A204.1 (cell line): Measurements from ENCODE around the gene MRAP2.

Source experiments
- FAIRE-seq: peaks from 2 replicates; lab custom pipeline; 2012; peaks lifted over from hg19 to GRCh38; lab: Jason Lieb, UNC

Gene MRAP2, protein sequence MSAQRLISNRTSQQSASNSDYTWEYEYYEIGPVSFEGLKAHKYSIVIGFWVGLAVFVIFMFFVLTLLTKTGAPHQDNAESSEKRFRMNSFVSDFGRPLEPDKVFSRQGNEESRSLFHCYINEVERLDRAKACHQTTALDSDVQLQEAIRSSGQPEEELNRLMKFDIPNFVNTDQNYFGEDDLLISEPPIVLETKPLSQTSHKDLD

GRCh38 chr6:84033523-84034451, at the start of gene MRAP2:
Gene MRAP2, plus strand, starts transcription at chr6:84033772. Its CDS starts 21,547 bp downstream, at chr6:84055319.
- no peak for FAIRE-seq

DNA sequence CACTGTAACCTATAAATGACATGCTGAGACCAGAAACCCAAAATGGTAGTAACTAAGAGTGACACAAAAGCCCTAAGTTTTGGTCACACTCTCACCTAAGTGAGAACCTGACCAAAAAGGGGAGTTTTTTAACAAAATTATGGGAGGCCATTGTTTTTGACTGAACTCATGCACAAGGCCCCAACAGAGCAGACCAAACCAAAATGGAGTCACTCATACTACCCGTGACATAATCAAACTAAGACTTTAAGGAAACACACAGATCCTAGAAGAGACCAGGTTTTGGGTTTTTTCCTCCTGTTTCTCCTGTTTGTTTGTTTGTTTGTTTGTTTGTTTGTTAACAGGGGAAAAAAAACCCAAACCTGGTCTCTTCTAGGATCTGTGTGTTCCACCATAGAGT, 49.2 kb upstream of the MRAP2 start:
- FAIRE-seq: no peak

DNA sequence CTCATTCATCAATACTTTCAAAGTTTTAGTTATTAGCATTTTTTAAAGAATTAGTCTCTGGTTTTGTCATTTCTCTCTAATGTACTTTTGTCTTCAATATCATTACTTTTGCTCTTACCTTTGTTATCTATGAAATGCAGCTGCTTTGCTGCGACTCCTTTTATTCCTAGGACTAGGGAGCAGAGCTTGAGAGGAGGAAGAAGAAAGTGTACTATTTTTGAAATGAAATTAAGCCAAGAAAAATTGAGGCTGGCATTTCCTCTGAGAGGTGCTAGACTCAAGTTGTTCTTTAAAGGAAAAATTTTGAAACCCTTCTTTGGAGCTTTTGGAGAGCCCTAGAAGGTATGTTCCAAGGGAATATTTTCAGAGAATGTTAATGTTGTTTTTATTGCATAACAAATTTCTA, 48.3 kb upstream of the MRAP2 start:
- no peak for FAIRE-seq

DNA sequence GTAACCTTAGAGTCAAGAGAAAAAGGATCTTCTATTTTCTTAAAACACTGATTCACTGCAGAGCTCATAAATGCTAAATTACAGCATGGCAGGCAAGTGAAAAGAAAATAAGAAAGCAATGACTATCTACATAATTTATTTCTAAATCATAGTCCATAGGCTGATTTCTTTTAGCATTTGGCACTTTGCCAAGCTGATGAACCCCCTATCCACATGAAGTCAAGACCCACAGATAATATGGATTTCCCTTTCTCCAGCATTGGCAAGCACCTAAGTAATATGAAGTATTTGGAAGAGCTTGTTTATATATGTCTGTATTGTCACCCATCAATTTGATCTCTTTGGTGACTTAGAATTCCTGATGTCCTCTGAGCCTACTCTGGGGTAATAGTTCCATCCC, 47.9 kb upstream of the MRAP2 start:
- no peak for FAIRE-seq

DNA sequence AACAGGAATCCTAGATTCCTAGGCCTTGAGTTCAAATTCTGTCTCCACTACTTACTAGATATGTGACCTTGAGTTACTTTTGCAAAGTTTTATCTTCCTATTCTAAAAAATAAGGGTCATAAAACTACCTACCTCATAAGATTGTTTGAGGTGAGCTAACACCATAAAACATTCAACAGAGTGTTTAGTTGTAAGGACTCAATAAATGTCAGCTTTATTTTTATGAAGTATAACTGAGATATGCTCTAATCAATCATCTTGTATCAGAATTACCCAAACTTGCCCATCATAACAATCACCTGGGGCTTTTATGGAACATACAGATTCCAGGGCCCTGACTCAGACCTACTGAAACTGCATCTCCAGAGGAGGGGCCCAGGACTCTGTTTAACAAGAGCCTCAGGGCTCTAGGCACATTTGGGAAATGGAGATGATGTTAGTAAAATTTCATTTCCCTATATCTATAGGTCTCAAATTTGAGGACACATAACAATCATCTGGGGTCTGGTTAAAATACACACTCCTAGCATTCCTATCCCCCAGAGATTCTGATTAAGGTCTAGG, 35.5 kb upstream of the MRAP2 start:
- no peak for FAIRE-seq

GRCh38 chr6:84001119-84001518, 32.5 kb upstream of the MRAP2 start:
- no peak for FAIRE-seq

DNA sequence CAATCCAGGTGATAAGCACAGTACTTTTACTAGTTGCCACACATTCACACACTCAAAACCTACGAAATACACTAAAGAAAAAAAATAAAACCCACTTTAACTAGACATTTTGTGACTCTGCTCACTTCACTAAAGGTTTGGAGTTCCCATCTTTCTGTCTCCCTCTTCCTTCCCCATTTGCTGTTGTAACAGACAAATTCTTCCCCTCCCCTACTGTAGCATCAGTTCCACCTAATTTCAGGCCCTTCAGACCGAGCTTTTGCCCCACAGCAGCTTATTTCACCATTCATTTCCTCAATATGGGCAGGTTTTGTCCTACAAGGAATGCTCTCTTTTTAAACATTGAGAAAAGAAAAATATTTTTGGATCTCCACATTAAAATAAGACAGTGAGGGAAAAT, 31.3 kb upstream of the MRAP2 start:
- FAIRE-seq: no peak

- no peak for FAIRE-seq
Observed at GRCh38 chr6:84003131-84003530, 30.4 kb upstream of the MRAP2 start.

GRCh38 chr6:84003654-84004053, 29.9 kb upstream of the MRAP2 start:
- no peak for FAIRE-seq

GRCh38 chr6:84007871-84008270, 25.7 kb upstream of the MRAP2 start:
- no peak for FAIRE-seq

DNA sequence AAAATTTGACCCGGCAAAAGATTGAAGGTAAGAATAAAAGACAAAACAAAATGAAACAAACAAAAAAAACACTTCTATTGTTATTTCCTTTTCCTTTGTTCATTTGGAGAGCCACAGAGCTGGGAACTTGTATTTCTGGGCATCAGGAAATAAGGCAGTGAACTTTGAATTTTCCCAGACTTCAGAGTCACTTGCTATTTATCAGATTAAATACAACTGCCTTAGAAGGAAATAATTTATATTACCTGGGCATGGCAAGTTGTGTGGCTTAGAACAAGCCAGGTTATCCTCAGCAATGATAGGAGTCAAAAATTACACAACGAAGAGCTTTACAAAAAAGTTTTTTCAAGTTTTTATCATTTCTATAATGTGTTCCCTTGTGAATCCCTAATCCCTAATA, 20.2 kb upstream of the MRAP2 start:
- no peak for FAIRE-seq

DNA sequence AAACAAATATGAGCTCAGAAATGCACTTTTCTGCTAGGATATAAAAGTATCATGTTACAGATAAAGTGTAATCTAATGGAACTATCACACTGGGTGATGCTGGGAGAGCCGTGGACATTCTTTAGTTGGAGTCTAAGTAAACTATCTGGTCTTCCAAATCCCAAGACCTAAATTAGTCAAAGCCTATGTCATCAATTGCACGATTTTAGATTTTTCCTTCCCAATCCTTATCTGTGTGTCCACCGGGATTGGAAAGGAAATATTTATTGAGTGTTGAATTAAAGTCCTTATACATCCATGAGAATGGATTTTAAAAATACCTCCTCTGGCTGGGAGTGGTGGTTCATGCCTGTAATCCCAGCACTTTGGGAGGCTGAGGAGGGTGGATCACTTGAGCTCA, 19.6 kb upstream of the MRAP2 start:
- no peak for FAIRE-seq

DNA sequence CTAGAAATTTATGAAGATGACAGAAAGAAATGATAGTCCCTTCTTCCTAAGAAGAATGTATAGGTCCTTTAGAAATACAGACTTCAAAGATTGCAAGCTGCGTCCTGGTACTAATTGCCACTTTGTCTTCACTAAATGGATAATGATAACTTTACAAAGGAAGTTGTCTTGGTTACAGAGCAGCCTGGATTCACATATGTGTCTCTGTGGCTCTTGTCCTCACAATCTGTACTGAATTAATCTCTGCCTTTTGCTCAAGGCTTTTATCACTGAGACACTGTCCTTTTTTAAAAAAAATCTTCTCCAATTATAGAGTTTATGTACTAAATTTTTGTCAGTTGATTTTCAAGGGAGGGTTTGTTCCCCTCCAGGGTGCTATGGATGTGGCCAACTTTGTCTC, 17.5 kb upstream of the MRAP2 start:
- no peak for FAIRE-seq

- no peak for FAIRE-seq
Observed at GRCh38 chr6:84017709-84018452, 15.7 kb upstream of the MRAP2 start.

DNA sequence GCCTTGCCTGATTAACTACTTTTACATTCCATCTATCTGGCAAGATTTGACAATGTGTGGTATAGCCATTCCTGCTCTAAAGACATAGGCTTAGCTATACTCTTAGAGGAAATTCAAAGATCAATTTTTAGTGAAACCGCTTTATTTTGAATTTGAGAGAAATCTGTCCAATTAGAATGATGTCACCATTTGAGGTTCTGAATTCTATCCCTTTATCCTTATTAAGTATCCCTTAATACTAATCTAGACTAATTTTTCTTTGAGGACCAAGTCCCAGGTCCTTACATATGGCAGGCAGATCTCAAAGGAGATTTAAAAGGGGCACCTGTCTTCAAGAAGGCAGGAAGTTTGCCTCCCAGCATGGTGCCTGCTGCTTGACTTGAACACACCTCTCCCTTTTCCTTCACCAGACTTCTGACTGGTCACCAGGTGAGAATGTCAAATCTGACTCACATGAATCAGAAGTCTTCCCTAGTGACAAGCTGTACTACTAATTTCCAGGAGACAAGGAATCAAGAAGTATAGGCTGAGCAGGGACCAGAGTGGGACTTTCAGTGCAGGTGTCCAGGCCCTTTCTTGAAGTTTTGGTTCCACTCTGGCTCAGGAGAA, 15.0 kb upstream of the MRAP2 start:
- no peak for FAIRE-seq

- FAIRE-seq: no peak
Observed at GRCh38 chr6:84019141-84019841, 14.3 kb upstream of the MRAP2 start.

DNA sequence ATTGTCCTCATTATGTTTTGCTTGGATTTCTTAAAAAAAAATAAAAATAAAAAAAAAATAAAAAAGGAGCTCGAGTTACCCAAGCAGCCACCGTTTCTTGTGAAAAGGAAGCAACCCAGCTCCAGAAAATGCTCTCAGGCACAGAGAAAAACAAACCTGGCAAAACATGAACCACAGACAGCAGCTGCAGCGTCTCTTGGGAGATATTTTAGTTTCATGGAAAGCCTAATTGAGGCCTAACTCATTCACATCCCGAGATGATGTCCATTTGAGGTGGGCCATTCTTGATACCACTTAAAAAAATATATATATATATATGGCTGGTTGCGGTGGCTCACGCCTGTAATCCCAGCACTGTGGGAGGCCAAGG, 13.7 kb upstream of the MRAP2 start:
- FAIRE-seq: no peak

DNA sequence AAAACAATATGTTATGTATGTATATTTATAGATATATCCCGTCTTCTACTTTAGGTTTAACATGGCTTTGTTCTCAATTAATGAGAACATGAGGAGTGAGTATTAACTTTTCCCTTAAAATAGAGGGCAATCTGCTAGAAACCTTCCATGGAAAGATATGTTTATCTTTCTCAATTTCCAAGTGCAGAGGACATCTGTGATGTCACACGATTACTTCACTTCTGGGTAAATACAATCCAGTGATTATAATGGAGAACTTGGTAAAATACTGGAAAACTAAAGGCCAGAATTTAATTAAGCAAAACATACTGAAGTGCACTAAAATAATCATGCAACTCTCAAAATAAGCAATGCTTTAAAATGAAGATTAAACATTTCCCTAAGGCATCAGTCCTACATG, 11.9 kb upstream of the MRAP2 start:
- no peak for FAIRE-seq

DNA sequence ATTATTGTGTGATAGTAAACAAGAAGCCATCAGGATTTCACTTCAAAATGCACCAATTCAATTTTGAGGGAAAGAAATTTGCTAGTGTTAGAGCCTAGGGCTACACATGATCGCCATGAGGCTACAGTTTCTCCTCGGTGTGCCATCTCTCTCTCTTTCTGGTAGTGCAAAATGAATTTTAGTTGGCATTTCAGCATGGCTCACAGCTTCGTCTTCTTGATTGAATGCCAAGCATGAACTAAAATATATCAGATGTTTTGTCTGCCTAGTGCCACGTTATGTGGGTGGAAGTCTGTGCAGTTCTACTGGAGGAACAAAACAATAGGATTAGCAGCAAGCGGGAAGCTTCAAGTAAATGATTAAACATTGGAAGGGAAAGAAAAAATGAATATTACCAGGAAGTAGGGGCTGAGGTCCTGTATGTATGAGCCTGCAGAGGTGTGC, 6.8 kb upstream of the MRAP2 start:
- FAIRE-seq: no peak

GRCh38 chr6:84027340-84028181, 6.0 kb upstream of the MRAP2 start:
- FAIRE-seq: no peak

DNA sequence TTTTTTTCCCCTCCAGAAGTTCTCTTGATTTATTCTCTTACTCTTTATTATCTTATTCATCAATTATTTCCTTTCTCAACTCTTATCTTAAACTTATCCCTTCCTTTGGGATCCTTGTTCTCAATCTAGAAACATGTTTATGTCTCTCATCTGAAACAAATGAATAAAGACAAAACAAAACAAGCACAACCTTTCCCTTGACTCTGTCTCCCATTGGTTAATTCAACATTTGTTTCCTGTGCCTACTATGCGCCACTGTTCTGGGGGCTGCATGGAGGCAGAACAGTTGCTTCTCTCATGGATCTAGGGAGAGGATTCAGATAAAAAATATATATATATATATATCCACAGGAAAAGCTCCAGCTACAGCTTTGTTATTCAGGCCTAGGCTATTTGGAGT, 5.2 kb upstream of the MRAP2 start:
- no peak for FAIRE-seq
